PC-9 (cell line): ENCODE data around the gene CDH12. TPM values are rescaled to one million over a fixed set of nuclear protein-coding genes. Genes with fewer than 3 reads are reported as not detected.

ENCODE experiments used
- BruUV-seq: library from RNA; stranded (reverse); fragments of 400-500 nt; replicated peaks from 2 replicates; lab custom pipeline; 2021; lab: Mats Ljungman, UMichigan
- CTCF ChIA-PET: fragments of 300-600 bp; sonication (Branson Sonifier 250); formaldehyde crosslinking; loops from one replicate; lab custom pipeline; 2022; ENCODE audit warnings: antibody characterized with exemption; lab: Charles Lee
- POLR2A ChIA-PET: fragments of 300-600 bp; sonication (Branson Sonifier 250); formaldehyde crosslinking; loops from one replicate; lab custom pipeline; 2022; ENCODE audit warnings: antibody characterized with exemption; ENCODE audit not compliant: unreplicated experiment; lab: Charles Lee
- DNase-seq, 2 experiments: peaks; one replicate each; pipeline versions ENCODE4 v3.0.0 to v3.0.0-alpha.2; 2015 to 2022; ENCODE audit warnings: mixed read lengths in 1 of 2
- H2AFZ ChIP-seq: fragments of 200-600 bp; sonication (generic); 2 replicates; pipeline ENCODE4 v1.8.1; 2017; ENCODE audit warnings: antibody characterized with exemption
- H3F3A ChIP-seq: fragments of 200-600 bp; sonication (generic); 2 replicates; pipeline ENCODE4 v1.8.1; 2017; ENCODE audit warnings: antibody characterized with exemption, mild to moderate bottlenecking, low read depth; ENCODE audit not compliant: insufficient read depth
- H3K27ac ChIP-seq: fragments of 200-600 bp; sonication (generic); 2 replicates; pipeline ENCODE4 v1.6.1; 2016; ENCODE audit warnings: mixed run types
- H3K27me3 ChIP-seq: fragments of 200-600 bp; sonication (generic); 2 replicates; pipeline ENCODE4 v1.6.1; 2016; ENCODE audit warnings: low read depth, mixed run types; ENCODE audit not compliant: insufficient read depth
- H3K36me3 ChIP-seq: fragments of 200-600 bp; sonication (generic); 2 replicates; pipeline ENCODE4 v1.6.1; 2016; ENCODE audit warnings: low read depth, mixed run types
- H3K4me1 ChIP-seq: fragments of 200-600 bp; sonication (generic); replicated peaks from 2 replicates; pipeline ENCODE4 v1.6.1; 2016; ENCODE audit warnings: mixed run types; ENCODE audit not compliant: insufficient read depth
- H3K4me2 ChIP-seq: fragments of 200-600 bp; sonication (generic); 2 replicates; pipeline ENCODE4 v1.6.1; 2017; ENCODE audit warnings: mixed run types
- H3K4me3 ChIP-seq: fragments of 200-600 bp; sonication (generic); 2 replicates; pipeline ENCODE4 v1.6.1; 2016; ENCODE audit warnings: mixed run types
- H3K79me2 ChIP-seq: fragments of 200-600 bp; sonication (generic); 2 replicates; pipeline ENCODE4 v1.6.1; 2017; ENCODE audit warnings: low read depth, mixed run types
- H3K9me2 ChIP-seq: fragments of 200-600 bp; sonication (generic); 2 replicates; pipeline ENCODE4 v1.8.1; 2017; ENCODE audit warnings: mild to moderate bottlenecking; ENCODE audit not compliant: insufficient read depth
- H3K9me3 ChIP-seq: fragments of 200-600 bp; sonication (generic); 2 replicates; pipeline ENCODE4 v1.8.1; 2016; ENCODE audit warnings: low read depth; ENCODE audit not compliant: insufficient read depth
- H4K20me1 ChIP-seq: fragments of 200-600 bp; sonication (generic); 2 replicates; pipeline ENCODE4 v1.8.1; 2017; ENCODE audit not compliant: insufficient read depth
- EZH2 ChIP-seq: fragments of 200-600 bp; sonication (generic); IDR thresholded peaks from 2 replicates; pipeline ENCODE4 v1.8.0; 2017; ENCODE audit warnings: antibody characterized with exemption, low read depth
- intact Hi-C: fragments of 100-400 bp; cut with micrococcal nuclease; formaldehyde crosslinking; loops from one replicate; pipeline ENCODE4 v1.10.0; 2022; ENCODE audit not compliant: unreplicated experiment
- total RNA-seq: library from RNA; stranded (reverse); gene quantifications from 2 replicates; pipeline ENCODE4 v1.2.3, GENCODE V29; 2021
- TF ChIP-seq, protein P1 (sequence below): fragments of 200-600 bp; sonication (generic); conservative IDR thresholded peaks from 2 replicates; pipeline ENCODE4 v1.6.1; 2017; ENCODE audit warnings: mixed run types, antibody characterized with exemption, mild to moderate bottlenecking, moderate library complexity

The CDH12 gene
- total RNA-seq, 1 experiment from 2014 or later, result not detected

DNA sequence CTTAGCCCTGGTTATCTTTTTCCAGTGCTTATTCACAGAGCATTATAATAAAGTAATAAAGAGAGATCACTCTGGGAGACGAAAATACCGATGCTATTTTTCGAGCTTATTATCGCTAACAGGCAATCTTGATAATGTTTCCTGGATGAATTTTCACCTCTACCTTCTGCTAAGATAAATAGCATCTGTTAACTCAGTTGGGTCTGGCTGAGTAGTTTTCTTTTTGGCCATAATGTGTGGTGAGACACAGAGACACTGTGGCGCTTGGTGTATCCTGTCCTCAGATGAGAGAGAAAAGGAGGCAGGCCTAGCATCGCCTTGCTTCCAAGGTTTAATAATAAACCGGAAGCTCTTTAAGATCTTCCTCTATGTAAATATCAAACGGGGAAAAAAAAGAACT lies 46.2 kb upstream of the CDH12 start:
- ChIA-PET CTCF (no interaction called here), POLR2A (no interaction called here)

GRCh38 chr5:22896152-22896551 lies 43.0 kb upstream of the CDH12 start:
- no peak overlapping the region for H3K27ac ChIP-seq
- intact Hi-C loops, result no loop called here
- DNase-seq, result no peak
- POLR2A ChIA-PET, result no interaction called here
- H3K27me3 ChIP-seq, result no peaks in the 10 kb centered on the region
- BruUV-seq, result no TSS peak
- no peaks in the 10 kb centered on the region for H3F3A ChIP-seq
- H2AFZ ChIP-seq, result no peak overlapping the region
- no peak overlapping the region for H3K4me3 ChIP-seq
- no peaks in the 10 kb centered on the region for H3K9me3 ChIP-seq
- H3K36me3 ChIP-seq, result no peaks in the 10 kb centered on the region
- no peaks in the 10 kb centered on the region for H3K9me2 ChIP-seq
- no peaks in the 10 kb centered on the region for H3K4me1 ChIP-seq
- TF ChIP-seq, protein P1, sequence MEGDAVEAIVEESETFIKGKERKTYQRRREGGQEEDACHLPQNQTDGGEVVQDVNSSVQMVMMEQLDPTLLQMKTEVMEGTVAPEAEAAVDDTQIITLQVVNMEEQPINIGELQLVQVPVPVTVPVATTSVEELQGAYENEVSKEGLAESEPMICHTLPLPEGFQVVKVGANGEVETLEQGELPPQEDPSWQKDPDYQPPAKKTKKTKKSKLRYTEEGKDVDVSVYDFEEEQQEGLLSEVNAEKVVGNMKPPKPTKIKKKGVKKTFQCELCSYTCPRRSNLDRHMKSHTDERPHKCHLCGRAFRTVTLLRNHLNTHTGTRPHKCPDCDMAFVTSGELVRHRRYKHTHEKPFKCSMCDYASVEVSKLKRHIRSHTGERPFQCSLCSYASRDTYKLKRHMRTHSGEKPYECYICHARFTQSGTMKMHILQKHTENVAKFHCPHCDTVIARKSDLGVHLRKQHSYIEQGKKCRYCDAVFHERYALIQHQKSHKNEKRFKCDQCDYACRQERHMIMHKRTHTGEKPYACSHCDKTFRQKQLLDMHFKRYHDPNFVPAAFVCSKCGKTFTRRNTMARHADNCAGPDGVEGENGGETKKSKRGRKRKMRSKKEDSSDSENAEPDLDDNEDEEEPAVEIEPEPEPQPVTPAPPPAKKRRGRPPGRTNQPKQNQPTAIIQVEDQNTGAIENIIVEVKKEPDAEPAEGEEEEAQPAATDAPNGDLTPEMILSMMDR, result no peak
- no peak for TF ChIP-seq EZH2
- no peak overlapping the region for H3K4me2 ChIP-seq
- CTCF ChIA-PET, result no interaction called here
- H4K20me1 ChIP-seq, result no peaks in the 10 kb centered on the region
- H3K79me2 ChIP-seq, result no peaks in the 10 kb centered on the region

More for the DNA sequence above, 46.2 kb upstream of the CDH12 start:
- intact Hi-C loops, result no loop called here
- Histone ChIP-seq H3K27me3 (no peaks in the 10 kb centered on the region), H3K9me3 (no peaks in the 10 kb centered on the region), H3K9me2 (no peaks in the 10 kb centered on the region; the same call in 1 of the 2 replicates), H3K4me2 (no peak overlapping the region), H3K79me2 (no peaks in the 10 kb centered on the region), H3K27ac (no peak overlapping the region), H3K36me3 (no peaks in the 10 kb centered on the region), H3F3A (no peaks in the 10 kb centered on the region), H3K4me1 (no peaks in the 10 kb centered on the region), H3K4me3 (no peak overlapping the region), H2AFZ (no peak overlapping the region), H4K20me1 (no peaks in the 10 kb centered on the region)
- no peak for DNase-seq
- no TSS peak for BruUV-seq
- no peak for TF ChIP-seq EZH2

DNA sequence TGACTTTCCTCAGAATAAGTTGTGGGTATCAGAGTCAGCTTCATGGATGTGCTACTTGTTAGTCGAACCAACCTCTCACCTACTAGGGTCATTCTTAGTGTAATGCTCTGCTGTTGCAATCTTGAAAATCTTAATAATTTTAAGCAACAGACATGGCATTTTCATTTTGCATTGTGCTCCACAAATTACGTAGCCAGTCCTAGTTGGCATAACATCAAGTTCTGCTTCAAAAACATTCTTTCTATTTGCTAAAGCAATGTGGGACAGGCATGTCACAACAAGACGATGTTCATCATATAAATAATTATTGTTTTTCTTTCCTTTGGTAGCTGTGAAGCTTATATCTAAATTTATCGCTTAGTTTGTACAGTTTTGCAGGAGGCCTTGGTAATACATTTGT lies 39.3 kb upstream of the CDH12 start:
- no peaks in the 10 kb centered on the region for H3F3A ChIP-seq
- TF ChIP-seq EZH2, result no peak
- TF ChIP-seq, protein P1, result no peak
- no peaks in the 10 kb centered on the region for H3K79me2 ChIP-seq
- no peak overlapping the region for H3K4me3 ChIP-seq
- H4K20me1 ChIP-seq, result no peaks in the 10 kb centered on the region
- no peaks in the 10 kb centered on the region for H3K36me3 ChIP-seq
- H2AFZ ChIP-seq, result no peak overlapping the region
- DNase-seq, result no peak
- intact Hi-C loops, result no loop called here
- no peak overlapping the region for H3K27ac ChIP-seq
- no TSS peak for BruUV-seq
- ChIA-PET POLR2A (no interaction called here), CTCF (no interaction called here)
- H3K4me1 ChIP-seq, result no peaks in the 10 kb centered on the region
- H3K9me2 ChIP-seq, result no peaks in the 10 kb centered on the region
- H3K4me2 ChIP-seq, result no peak overlapping the region
- no peaks in the 10 kb centered on the region for H3K9me3 ChIP-seq
- no peaks in the 10 kb centered on the region for H3K27me3 ChIP-seq

- intact Hi-C loops, result no loop called here
- no TSS peak for BruUV-seq
- ChIA-PET CTCF (no interaction called here), POLR2A (no interaction called here)
- H3K4me3 ChIP-seq, result no peak overlapping the region
- TF ChIP-seq, protein P1, result peak; percentile 48; the same call in 1 of the 2 replicates
- no peak for TF ChIP-seq EZH2
- H3K27ac ChIP-seq, result no peak overlapping the region
- H3K9me3 ChIP-seq, result no peaks in the 10 kb centered on the region
- no peaks in the 10 kb centered on the region for H3K4me1 ChIP-seq
- no peaks in the 10 kb centered on the region for H3K27me3 ChIP-seq
- H3F3A ChIP-seq, result no peaks in the 10 kb centered on the region
- H3K36me3 ChIP-seq, result no peaks in the 10 kb centered on the region
- H2AFZ ChIP-seq, result no peak overlapping the region
- DNase-seq, result no peak
- no peak overlapping the region for H3K4me2 ChIP-seq
- no peaks in the 10 kb centered on the region for H3K79me2 ChIP-seq
- no peaks in the 10 kb centered on the region for H3K9me2 ChIP-seq
- H4K20me1 ChIP-seq, result no peaks in the 10 kb centered on the region
Measured at GRCh38 chr5:22889720-22890119, 36.6 kb upstream of the CDH12 start.
